Measurements from ENCODE around the gene SAMM50.
"Not testable (repeated sequence)": the region's sequence is repeated elsewhere in the genome, so short reads cannot be mapped to it uniquely, and the experiment has no call there.

Gene SAMM50

GRCh38 chr22:44003405-44004103, 48.3 kb downstream of the SAMM50 start:
- DNase-seq: no peak

GRCh38 chr22:44004104-44004460, 48.8 kb downstream of the SAMM50 start:
- no peak for DNase-seq

GRCh38 chr22:44005524-44005923, 50.3 kb downstream of the SAMM50 start:
- DNase-seq: no peak

- no peak for DNase-seq
Measured at GRCh38 chr22:44012162-44012561, 56.9 kb downstream of the SAMM50 start.

GRCh38 chr22:44012591-44012990, 57.3 kb downstream of the SAMM50 start:
- DNase-seq: no peak

- DNase-seq: no peak
Measured at GRCh38 chr22:44014241-44014640, 59.0 kb downstream of the SAMM50 start.

GRCh38 chr22:44016586-44016985, 61.3 kb downstream of the SAMM50 start:
- DNase-seq: not testable (repeated sequence)

- no peak for DNase-seq
Measured at GRCh38 chr22:44018594-44018993, 63.4 kb downstream of the SAMM50 start.

GRCh38 chr22:44019416-44019815, 64.2 kb downstream of the SAMM50 start:
- no peak for DNase-seq

GRCh38 chr22:44019846-44020245, 64.6 kb downstream of the SAMM50 start:
- no peak for DNase-seq

GRCh38 chr22:44020981-44021380, 65.7 kb downstream of the SAMM50 start:
- no peak for DNase-seq

- peak; percentile 55 for DNase-seq
Measured at GRCh38 chr22:44023404-44024287, 68.4 kb downstream of the SAMM50 start.

- DNase-seq: no peak
Measured at GRCh38 chr22:44024288-44024921, 69.2 kb downstream of the SAMM50 start, which contains the start of gene PARVB. Gene PARVB (plus strand): TSS chr22:44024302. CDS start chr22:44024340, 38 bp downstream.

GRCh38 chr22:44025171-44026065, 70.2 kb downstream of the SAMM50 start:
- no peak for DNase-seq

- no peak for DNase-seq
Measured at GRCh38 chr22:44026066-44026629, 70.9 kb downstream of the SAMM50 start.

- DNase-seq: peak; percentile 77
Measured at GRCh38 chr22:44026630-44027511, 71.6 kb downstream of the SAMM50 start.

GRCh38 chr22:44028091-44028490, 72.8 kb downstream of the SAMM50 start:
- DNase-seq: no peak

GRCh38 chr22:44029069-44029468, 73.8 kb downstream of the SAMM50 start:
- DNase-seq: no peak

GRCh38 chr22:44030051-44030701, 74.9 kb downstream of the SAMM50 start:
- no peak for DNase-seq

- DNase-seq: no peak
Measured at GRCh38 chr22:44030702-44031082, 75.5 kb downstream of the SAMM50 start.

All from femur (tissue), 1 donor.